T-helper 1 cell (primary cell): ENCODE results near the gene CMTM3.
"Not testable (repeated sequence)": the region's sequence is repeated elsewhere in the genome, so short reads cannot be mapped to it uniquely, and the experiment has no call there.

Source experiments
- DNase-seq, 5 donors: peaks; one replicate each; pipeline ENCODE4 v3.0.0-alpha.2; 2012 to 2020

Gene CMTM3

GRCh38 chr16:66585481-66586239 lies 18.8 kb upstream of the CMTM3 start:
- no peak for DNase-seq

DNA sequence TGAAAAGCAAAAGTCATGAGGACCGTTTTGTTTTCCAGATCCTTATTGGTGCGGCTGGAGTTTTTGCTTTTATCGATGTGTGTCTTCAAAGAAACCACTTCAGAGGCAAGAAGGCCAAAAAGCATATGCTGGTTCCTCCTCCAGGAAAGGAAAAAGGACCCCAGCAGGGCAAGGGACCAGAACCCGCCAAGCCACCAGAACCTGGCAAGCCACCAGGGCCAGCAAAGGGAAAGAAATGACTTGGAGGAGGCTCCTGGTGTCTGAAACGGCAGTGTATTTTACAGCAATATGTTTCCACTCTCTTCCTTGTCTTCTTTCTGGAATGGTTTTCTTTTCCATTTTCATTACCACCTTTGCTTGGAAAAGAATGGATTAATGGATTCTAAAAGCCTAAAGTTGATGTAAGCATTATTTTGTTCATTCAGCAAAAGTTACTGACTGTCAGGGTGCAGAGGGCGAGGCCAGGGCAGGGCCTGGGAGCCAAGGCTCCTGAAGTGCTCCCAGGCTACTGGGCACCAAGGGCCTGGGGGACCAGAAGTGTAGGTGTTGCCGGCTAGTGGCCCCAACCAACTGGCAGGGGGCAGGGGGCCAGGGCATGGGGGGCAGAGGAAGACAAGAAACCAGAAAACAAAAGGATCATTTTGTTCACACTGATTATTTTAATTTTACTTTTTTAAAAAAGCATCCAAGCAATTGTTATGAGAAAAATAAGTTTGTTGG lies 16.5 kb upstream of the CMTM3 start:
- DNase-seq: no peak

- peak; percentile 30 to 80 (median 53) for DNase-seq
Measured at GRCh38 chr16:66588981-66589713, 15.4 kb upstream of the CMTM3 start.

GRCh38 chr16:66590322-66590721 lies 14.2 kb upstream of the CMTM3 start:
- DNase-seq: peak in 1 of 5 donors; percentile 61

DNA sequence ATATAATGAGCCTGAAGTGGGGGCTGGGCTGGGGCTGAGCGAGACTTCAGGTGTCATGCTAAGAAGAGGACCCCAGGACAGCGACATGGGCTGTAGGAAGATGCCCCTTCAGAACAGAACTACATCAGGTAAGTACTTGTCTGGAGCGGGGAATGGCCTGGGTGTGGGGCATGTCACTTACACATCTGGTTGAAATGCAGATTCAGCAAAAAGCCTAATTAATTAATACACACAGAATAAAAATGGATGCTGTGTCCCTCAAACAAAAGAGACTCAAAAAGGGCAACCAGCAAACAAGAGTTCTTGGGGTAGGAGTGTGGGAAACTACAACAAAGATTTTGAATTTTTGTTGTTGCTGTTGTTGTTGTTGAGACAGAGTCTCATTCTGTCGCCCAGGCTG lies 13.5 kb upstream of the CMTM3 start:
- DNase-seq: no peak

DNA sequence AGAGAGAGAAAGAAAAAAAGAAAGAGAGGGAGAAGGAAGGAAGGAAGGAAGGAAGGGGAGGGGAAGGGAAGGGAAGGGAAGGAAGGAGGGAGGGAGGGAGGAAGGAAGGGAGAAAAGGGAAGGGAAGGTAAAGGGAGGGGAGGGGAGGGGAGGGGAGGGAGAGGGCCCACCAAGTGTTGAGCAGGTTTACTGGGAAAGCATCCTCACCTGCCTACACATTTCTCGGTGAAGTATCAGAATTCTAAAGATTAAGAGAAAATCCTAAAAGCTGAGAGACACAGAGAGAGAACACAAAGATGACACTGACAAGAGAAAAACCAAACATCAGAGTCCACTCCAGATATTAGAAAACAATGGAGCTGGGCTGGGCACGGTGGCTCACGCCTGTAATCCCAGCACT lies 12.3 kb upstream of the CMTM3 start:
- no peak for DNase-seq

DNA sequence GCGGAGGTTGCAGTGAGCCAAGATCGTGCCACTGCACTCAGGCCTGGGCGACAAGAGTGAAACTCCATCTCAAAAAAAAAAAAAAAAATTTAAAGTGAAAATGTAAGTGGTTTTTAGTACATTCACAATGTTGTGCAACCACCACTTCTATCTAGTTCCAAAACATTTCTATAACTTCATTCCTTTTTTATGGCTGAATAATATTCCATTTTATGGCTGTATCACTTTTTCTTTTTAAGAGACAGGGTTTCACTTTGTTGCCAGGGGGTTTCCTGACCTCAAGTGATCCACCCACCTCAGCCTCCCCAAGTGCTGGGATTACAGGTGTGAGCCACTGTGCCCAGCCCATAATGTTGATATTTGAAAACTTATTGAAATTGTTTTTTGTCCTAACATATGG lies 11.7 kb upstream of the CMTM3 start:
- no peak for DNase-seq

DNA sequence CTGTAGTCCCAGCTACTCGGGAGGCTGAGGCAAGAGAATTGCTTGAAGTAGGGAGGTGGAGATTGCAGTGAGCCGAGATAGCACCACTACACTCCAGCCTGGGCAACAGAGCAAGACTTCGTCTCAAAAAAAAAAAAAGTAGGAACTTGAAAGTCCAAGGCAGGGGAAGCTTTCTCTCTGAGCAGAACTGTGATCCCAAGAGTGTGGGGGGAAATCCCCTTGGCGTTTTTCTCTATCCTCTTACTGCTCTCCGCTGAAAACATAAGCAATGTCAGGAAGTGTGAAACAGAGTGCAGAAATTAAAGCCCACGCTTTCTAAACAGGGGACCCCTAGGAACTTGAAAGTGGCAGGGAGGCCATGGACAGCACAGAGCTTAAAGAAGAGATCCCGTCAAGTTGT lies 9.8 kb upstream of the CMTM3 start:
- DNase-seq: no peak

GRCh38 chr16:66596559-66596958 lies 7.9 kb upstream of the CMTM3 start:
- not testable (repeated sequence) for DNase-seq

GRCh38 chr16:66596986-66597848 lies 7.3 kb upstream of the CMTM3 start:
- peak in 1 of 5 donors; percentile 77 for DNase-seq

DNA sequence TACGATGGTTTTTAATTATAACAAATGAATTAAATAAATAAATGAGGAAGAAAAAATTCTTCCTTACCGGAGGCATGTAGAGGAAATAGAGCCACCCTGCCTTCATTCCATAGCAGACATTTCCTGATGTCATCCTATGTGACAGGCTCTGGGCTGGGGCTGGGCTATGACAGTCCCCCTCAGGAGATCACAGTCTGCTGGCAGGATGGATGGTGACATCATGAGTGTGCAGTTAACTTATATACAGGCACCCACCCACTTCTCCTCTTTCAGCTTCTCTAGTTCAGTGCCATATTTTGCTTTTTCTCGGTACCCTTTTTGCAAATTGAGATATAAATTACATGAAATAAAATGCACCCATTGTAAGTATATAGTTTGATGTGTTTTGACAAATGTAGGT lies 6.4 kb upstream of the CMTM3 start:
- DNase-seq: peak in 1 of 5 donors; percentile 58

DNA sequence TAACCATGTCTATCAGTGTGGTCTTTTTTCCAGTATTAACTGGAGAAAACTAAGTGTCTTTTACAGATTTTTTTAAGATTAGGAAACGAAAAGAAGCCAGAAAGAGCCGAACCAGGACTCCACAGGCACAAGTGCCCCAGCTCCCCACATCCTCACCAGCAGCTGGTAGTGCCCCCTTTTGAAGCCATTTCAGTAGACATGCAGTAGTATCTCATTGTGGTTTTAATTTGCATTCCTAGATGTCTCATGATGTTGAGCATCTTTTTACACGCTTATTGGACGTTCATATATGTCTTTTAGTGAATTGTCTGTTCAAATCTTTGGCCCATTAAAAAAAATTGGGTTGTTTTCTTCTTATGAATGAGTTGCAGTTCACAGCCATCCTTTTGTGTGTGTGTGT lies 4.8 kb upstream of the CMTM3 start:
- DNase-seq: peak in 1 of 5 donors; percentile 20

- no peak for DNase-seq
Measured at GRCh38 chr16:66600477-66600876, 4.0 kb upstream of the CMTM3 start.

DNA sequence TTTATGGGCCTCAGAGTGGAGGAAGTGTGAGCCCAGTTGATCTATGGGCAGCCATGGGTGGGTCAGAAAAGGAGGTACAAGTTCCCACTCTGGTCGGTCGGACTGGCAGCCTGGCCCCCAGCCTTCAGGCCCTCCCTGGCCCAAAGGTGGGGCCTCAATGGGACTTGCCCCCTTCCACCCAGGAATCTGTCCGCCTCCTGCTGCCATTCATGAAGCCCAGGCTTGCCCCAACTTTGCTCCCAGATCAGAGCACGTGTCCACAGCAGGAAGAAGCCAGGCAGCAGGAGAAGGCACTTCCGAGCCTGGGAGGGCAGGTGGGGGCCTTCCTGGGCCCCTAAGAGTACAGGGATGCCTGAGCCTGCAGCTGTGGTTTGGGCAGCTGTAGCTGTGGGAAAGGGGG lies 3.0 kb upstream of the CMTM3 start:
- no peak for DNase-seq

GRCh38 chr16:66603537-66604375 lies 748 bp upstream of the CMTM3 start:
- peak; percentile 51 to 93 (median 64) for DNase-seq

- DNase-seq: peak in 3 of 5 donors; percentile 23 to 27 (median 26)
Measured at GRCh38 chr16:66605177-66605978, 874 bp downstream of the CMTM3 start.

- no peak for DNase-seq
Measured at GRCh38 chr16:66605979-66606751, 1.7 kb downstream of the CMTM3 start.

DNA sequence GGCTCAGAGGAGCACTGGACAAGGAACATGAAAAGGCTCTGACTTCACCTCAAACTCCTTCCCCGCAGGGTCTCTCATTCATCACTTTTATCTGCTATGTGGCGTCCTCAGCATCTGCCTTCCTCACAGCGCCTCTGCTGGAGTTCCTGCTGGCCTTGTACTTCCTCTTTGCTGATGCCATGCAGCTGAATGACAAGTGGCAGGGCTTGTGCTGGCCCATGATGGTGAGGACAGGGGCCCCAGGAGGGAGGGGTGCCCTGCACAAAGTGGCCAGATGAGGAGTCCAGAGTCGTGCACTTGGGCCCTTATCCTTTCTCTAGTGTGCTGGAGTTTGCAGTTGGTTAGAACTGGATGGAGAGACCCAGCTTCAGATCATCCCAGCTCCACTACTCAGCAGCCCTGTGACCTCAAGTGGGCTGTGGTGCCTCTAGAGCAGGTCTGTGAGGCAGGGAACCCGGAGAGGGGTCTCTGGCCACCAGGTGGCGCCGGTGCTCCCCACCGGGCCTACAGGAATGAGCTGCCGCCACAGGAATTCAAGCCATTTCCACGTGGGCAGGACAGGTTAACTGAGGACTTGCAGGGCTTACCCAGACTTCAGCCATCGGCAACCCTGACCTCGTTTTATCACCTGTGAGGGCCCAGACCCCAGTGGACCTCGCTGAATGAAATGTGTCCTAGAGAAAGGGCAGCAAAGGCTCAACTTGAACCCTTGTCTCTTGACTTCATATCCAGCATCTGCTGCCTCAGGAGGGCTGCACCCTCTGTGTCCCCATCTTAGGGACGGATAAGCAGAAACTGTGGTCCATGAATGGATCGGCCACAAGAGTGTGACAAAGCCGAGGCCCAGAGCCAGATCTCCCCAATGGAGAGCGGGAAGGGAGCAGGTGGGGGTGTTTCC lies 4.0 kb downstream of the CMTM3 start:
- DNase-seq: peak; percentile 60 to 80 (median 72)

- no peak for DNase-seq
Measured at GRCh38 chr16:66609139-66609510, 4.6 kb downstream of the CMTM3 start.
